HL-60 (cell line): ENCODE results near the gene IL9.

Source experiments
- DNase-seq, 2 experiments: peaks; one replicate each; pipeline ENCODE4 v3.0.0-alpha.2; 2010 to 2020; ENCODE audit warnings: low read depth in 1 of 2, low spot score in 1 of 2
- H3K27ac ChIP-seq: fragments of 250-450 bp; sonication (Bioruptor Pico); replicated peaks from 2 replicates; pipeline ENCODE4 v1.5.1; 2020; ENCODE audit warnings: mild to moderate bottlenecking, moderate library complexity
- H3K27me3 ChIP-seq: fragments of 250-450 bp; sonication (Bioruptor Pico); 2 replicates; pipeline ENCODE4 v1.5.1; 2021; ENCODE audit warnings: mild to moderate bottlenecking, moderate library complexity; ENCODE audit not compliant: insufficient read depth, poor library complexity, severe bottlenecking
- H3K4me3 ChIP-seq: replicated peaks from 2 replicates; pipeline ENCODE4 v1.5.1; 2011; ENCODE audit warnings: mild to moderate bottlenecking, control low read depth, low read length; ENCODE audit not compliant: insufficient read depth
- CTCF ChIP-seq: IDR thresholded peaks from one replicate; pipeline ENCODE4 v1.5.1; 2011; ENCODE audit warnings: low read length, control low read depth, inconsistent platforms; ENCODE audit not compliant: insufficient read depth
- GABPA ChIP-seq: IDR thresholded peaks from 2 replicates; pipeline ENCODE4 v1.6.1; 2012; ENCODE audit warnings: low read depth
- POLR2AphosphoS5 ChIP-seq: IDR thresholded peaks from 2 replicates; pipeline ENCODE4 v1.6.1; 2012; ENCODE audit warnings: low read depth
- REST ChIP-seq: IDR thresholded peaks from 2 replicates; pipeline ENCODE4 v1.6.1; 2012; ENCODE audit warnings: low read depth; ENCODE audit not compliant: insufficient replicate concordance
- SPI1 ChIP-seq: IDR thresholded peaks from 2 replicates; pipeline ENCODE4 v1.6.1; 2012; ENCODE audit warnings: low read depth, mild to moderate bottlenecking, borderline replicate concordance

Gene IL9

GRCh38 chr5:135942202-135942771 lies 46.6 kb upstream of the IL9 start:
- Histone ChIP-seq H3K27ac (no peak overlapping the region), H3K27me3 (no peaks in the 10 kb centered on the region), H3K4me3 (no peak overlapping the region)
- no peak for TF ChIP-seq GABPA
- no peak for TF ChIP-seq POLR2AphosphoS5
- TF ChIP-seq REST, result no peak
- TF ChIP-seq CTCF, result no peak
- TF ChIP-seq SPI1, result no peak
- DNase-seq, result no peak

GRCh38 chr5:135941711-135942110 lies 46.1 kb upstream of the IL9 start:
- TF ChIP-seq POLR2AphosphoS5 (no peak), SPI1 (no peak), GABPA (no peak), REST (no peak), CTCF (no peak)
- Histone ChIP-seq H3K4me3 (no peak overlapping the region), H3K27ac (no peak overlapping the region), H3K27me3 (no peaks in the 10 kb centered on the region)
- DNase-seq, result no peak

GRCh38 chr5:135937245-135937911 lies 41.7 kb upstream of the IL9 start:
- TF ChIP-seq REST (no peak), POLR2AphosphoS5 (no peak), CTCF (no peak), SPI1 (no peak), GABPA (no peak)
- no peaks in the 10 kb centered on the region for H3K27me3 ChIP-seq
- no peak overlapping the region for H3K4me3 ChIP-seq
- no peak overlapping the region for H3K27ac ChIP-seq
- DNase-seq, result no peak
